Measurements from ENCODE around the gene NFIL3.
"Not testable (repeated sequence)": the region's sequence is repeated elsewhere in the genome, so short reads cannot be mapped to it uniquely, and the experiment has no call there.

NFIL3 gene

GRCh38 chr9:91423785-91424402, at the start of gene NFIL3:
Gene NFIL3 (minus strand): TSS chr9:91423832. CDS start chr9:91410734, 13,098 bp downstream.
- DNase-seq, result peak; percentile 54

GRCh38 chr9:91471524-91471923, 47.9 kb upstream of the NFIL3 start:
- not testable (repeated sequence) for DNase-seq

GRCh38 chr9:91465420-91465819, 41.8 kb upstream of the NFIL3 start:
- DNase-seq, result no peak

- no peak for DNase-seq
Measured at GRCh38 chr9:91458906-91459305, 35.3 kb upstream of the NFIL3 start.

- DNase-seq, result no peak
Measured at GRCh38 chr9:91452844-91453243, 29.2 kb upstream of the NFIL3 start.

GRCh38 chr9:91451431-91452270, 28.0 kb upstream of the NFIL3 start:
- DNase-seq, result no peak

GRCh38 chr9:91445135-91445534, 21.5 kb upstream of the NFIL3 start:
- DNase-seq, result no peak

- DNase-seq, result no peak
Measured at GRCh38 chr9:91443994-91444392, 20.4 kb upstream of the NFIL3 start.

- no peak for DNase-seq
Measured at GRCh38 chr9:91443321-91443993, 19.8 kb upstream of the NFIL3 start.

GRCh38 chr9:91436841-91437240, 13.2 kb upstream of the NFIL3 start:
- DNase-seq, result no peak

GRCh38 chr9:91433180-91433579, 9.5 kb upstream of the NFIL3 start:
- no peak for DNase-seq

- no peak for DNase-seq
Measured at GRCh38 chr9:91431485-91431884, 7.9 kb upstream of the NFIL3 start.

- no peak for DNase-seq
Measured at GRCh38 chr9:91429501-91429900, 5.9 kb upstream of the NFIL3 start.

GRCh38 chr9:91428927-91429351, 5.3 kb upstream of the NFIL3 start:
- no peak for DNase-seq

- no peak for DNase-seq
Measured at GRCh38 chr9:91428436-91428835, 4.8 kb upstream of the NFIL3 start.

GRCh38 chr9:91427873-91428272, 4.2 kb upstream of the NFIL3 start:
- DNase-seq, result no peak

GRCh38 chr9:91426123-91426745, 2.6 kb upstream of the NFIL3 start:
- DNase-seq, result no peak

- DNase-seq, result no peak
Measured at GRCh38 chr9:91425271-91425670, 1.6 kb upstream of the NFIL3 start.

- DNase-seq, result no peak
Measured at GRCh38 chr9:91424403-91425176, 958 bp upstream of the NFIL3 start.

GRCh38 chr9:91422758-91423711, 597 bp downstream of the NFIL3 start:
- no peak for DNase-seq

Data from NCI-H2107 (cell line).